Measurements from ENCODE around the gene SLC25A29. TPM values are rescaled to one million over a fixed set of nuclear protein-coding genes. Genes with fewer than 3 reads are reported as not detected.

Gene SLC25A29
- total and polyA plus RNA-seq, 2 of the 13 experiments (the other 11 are each of a cell fraction or from before 2014, with no cell fraction given): 12.2 to 17.2 TPM

DNA sequence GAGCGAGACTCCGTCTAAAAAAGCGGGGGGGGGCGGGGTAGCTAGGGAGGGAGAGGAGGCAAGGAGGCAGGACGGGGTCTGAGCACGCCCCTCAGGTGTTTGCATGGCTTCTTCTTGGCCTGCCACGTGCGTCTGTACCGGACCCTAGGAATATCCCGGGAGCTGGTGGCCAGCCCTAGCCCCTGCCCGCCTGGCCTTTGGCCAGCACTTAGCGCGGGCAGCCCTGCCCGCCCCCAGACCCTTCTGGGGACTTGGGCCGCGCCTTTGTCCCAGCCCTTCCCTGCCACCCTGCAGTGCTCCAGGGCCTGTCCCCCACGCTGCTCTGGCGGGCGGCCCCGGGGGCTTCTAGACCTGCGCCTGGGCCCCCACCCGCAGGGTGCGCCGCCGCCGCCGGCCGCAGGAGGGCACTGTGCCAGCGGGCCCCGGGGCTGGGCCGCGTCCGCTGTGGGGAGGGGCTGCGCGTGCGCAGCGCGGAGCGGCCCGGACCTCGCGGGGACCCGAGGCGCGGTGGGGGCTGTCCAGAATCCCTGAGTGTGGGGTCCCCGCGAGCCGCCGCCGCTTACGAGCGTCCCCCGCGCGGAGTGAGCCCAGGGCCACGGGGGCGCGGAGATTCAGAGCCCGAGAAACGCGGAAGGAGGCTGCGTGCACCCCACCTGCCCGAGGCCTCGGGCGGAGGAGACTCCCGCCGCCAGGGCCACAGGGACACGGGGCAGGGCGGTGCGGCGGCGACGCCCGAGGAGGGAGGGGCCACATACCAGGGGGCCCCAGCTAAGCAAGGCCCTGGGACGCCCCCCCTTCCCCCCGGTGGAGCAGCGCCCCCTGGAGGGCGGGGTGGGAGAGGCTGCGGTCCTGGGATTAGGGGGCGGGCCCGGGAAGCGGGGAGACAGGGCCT, 21.0 kb downstream of the SLC25A29 start (continued):
- TF ChIP-seq NAIF1 (CRISPR knock-in tag; IDR thresholded peaks at IDR 0.05; ENCODE audit: borderline replicate concordance): no peak
- peak; percentile 93 for TF ChIP-seq MXD3 (CRISPR knock-in tag; IDR thresholded peaks at IDR 0.05)
- TF ChIP-seq ZNF432 (CRISPR knock-in tag; IDR thresholded peaks at IDR 0.05; ENCODE audit: borderline replicate concordance): no peak
- TF ChIP-seq KDM1A (CRISPR knock-in tag; IDR thresholded peaks at IDR 0.05): peak; percentile 51; the same call in 1 of the 2 replicates
- TF ChIP-seq IRX3 (CRISPR knock-in tag; IDR thresholded peaks at IDR 0.05; ENCODE audit: borderline replicate concordance, low read depth): peak; percentile 73
- TF ChIP-seq ZNF350 (CRISPR knock-in tag; IDR thresholded peaks at IDR 0.05; ENCODE audit: borderline replicate concordance, low read depth): peak; percentile 52; the same call in 1 of the 2 replicates
- TF ChIP-seq, protein P1, sequence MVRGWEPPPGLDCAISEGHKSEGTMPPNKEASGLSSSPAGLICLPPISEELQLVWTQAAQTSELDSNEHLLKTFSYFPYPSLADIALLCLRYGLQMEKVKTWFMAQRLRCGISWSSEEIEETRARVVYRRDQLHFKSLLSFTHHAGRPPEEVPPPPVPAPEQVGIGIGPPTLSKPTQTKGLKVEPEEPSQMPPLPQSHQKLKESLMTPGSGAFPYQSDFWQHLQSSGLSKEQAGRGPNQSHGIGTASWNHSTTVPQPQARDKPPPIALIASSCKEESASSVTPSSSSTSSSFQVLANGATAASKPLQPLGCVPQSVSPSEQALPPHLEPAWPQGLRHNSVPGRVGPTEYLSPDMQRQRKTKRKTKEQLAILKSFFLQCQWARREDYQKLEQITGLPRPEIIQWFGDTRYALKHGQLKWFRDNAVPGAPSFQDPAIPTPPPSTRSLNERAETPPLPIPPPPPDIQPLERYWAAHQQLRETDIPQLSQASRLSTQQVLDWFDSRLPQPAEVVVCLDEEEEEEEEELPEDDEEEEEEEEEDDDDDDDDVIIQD (CRISPR knock-in tag; IDR thresholded peaks at IDR 0.05; ENCODE audit: low read depth): no peak
- TF ChIP-seq FOXJ3 (CRISPR knock-in tag; IDR thresholded peaks at IDR 0.05; ENCODE audit: borderline replicate concordance): no peak
- no peak for TF ChIP-seq ZNF260 (CRISPR knock-in tag; IDR thresholded peaks at IDR 0.05; ENCODE audit: borderline replicate concordance, low read depth)
- TF ChIP-seq ZNF232 (CRISPR knock-in tag; IDR thresholded peaks at IDR 0.05; ENCODE audit: borderline replicate concordance): 0 out of 2 replicates have a peak, but pooled peaks have one; percentile 58
- TF ChIP-seq KDM5A (IDR thresholded peaks at IDR 0.05; ENCODE audit: borderline replicate concordance, low read length): no peak
- peak; percentile 20; the same call in 1 of the 3 replicates for TF ChIP-seq MXI1 (IDR thresholded peaks at IDR 0.05; ENCODE audit: borderline replicate concordance, low read depth, low read length)
- no peak for TF ChIP-seq ZBTB38 (CRISPR knock-in tag; IDR thresholded peaks at IDR 0.05)
- 0 out of 2 replicates have a peak, but pooled peaks have one; percentile 27 for TF ChIP-seq HOXD1 (CRISPR knock-in tag; IDR thresholded peaks at IDR 0.05)
- no peak for TF ChIP-seq KLF13 (CRISPR knock-in tag; IDR thresholded peaks at IDR 0.05)
- no peak for TF ChIP-seq ZZZ3 (CRISPR knock-in tag; IDR thresholded peaks at IDR 0.05; ENCODE audit: borderline replicate concordance)
- no peak for TF ChIP-seq NR2F6 (IDR thresholded peaks at IDR 0.05)
- no peak for TF ChIP-seq NR2F6 (CRISPR knock-in tag; IDR thresholded peaks at IDR 0.05)
- TF ChIP-seq, protein P2, sequence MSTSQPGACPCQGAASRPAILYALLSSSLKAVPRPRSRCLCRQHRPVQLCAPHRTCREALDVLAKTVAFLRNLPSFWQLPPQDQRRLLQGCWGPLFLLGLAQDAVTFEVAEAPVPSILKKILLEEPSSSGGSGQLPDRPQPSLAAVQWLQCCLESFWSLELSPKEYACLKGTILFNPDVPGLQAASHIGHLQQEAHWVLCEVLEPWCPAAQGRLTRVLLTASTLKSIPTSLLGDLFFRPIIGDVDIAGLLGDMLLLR (CRISPR knock-in tag; IDR thresholded peaks at IDR 0.05): peak; percentile 74; the same call in 1 of the 2 replicates
- TF ChIP-seq, protein P3, sequence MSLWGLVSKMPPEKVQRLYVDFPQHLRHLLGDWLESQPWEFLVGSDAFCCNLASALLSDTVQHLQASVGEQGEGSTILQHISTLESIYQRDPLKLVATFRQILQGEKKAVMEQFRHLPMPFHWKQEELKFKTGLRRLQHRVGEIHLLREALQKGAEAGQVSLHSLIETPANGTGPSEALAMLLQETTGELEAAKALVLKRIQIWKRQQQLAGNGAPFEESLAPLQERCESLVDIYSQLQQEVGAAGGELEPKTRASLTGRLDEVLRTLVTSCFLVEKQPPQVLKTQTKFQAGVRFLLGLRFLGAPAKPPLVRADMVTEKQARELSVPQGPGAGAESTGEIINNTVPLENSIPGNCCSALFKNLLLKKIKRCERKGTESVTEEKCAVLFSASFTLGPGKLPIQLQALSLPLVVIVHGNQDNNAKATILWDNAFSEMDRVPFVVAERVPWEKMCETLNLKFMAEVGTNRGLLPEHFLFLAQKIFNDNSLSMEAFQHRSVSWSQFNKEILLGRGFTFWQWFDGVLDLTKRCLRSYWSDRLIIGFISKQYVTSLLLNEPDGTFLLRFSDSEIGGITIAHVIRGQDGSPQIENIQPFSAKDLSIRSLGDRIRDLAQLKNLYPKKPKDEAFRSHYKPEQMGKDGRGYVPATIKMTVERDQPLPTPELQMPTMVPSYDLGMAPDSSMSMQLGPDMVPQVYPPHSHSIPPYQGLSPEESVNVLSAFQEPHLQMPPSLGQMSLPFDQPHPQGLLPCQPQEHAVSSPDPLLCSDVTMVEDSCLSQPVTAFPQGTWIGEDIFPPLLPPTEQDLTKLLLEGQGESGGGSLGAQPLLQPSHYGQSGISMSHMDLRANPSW (CRISPR knock-in tag; IDR thresholded peaks at IDR 0.05; ENCODE audit: borderline replicate concordance): no peak
- 0 out of 2 replicates have a peak, but pooled peaks have one; percentile 61 for TF ChIP-seq THAP7 (CRISPR knock-in tag; IDR thresholded peaks at IDR 0.05)
